ENCODE measurements around the gene PMIS2.

The PMIS2 gene

GRCh38 chr19:35628264-35628564 is 42.2 kb downstream of the PMIS2 start:
- DNase-seq = no peak

GRCh38 chr19:35628565-35629331 is 42.8 kb downstream of the PMIS2 start, which contains the start of gene RBM42:
RBM42 (plus strand) TSS chr19:35629036; CDS start chr19:35629154, 118 bp downstream.
- peak; percentile 83 to 97 (median 93) for DNase-seq

GRCh38 chr19:35629332-35629633 is 43.3 kb downstream of the PMIS2 start:
- peak in 1 of 56 donors; percentile 22 for DNase-seq

GRCh38 chr19:35633727-35634440 is 47.9 kb downstream of the PMIS2 start:
- DNase-seq = peak in 1 of 56 donors; percentile 9

- DNase-seq = no peak
Measured at GRCh38 chr19:35636651-35637050, 50.7 kb downstream of the PMIS2 start.
